A549 (cell line): ENCODE measurements around the gene TJP2. TPM values are rescaled to one million over a fixed set of nuclear protein-coding genes. Genes with fewer than 3 reads are reported as not detected.
"Not testable (repeated sequence)": the region's sequence is repeated elsewhere in the genome, so short reads cannot be mapped to it uniquely, and the experiment has no call there.

Experiments used
- ATAC-seq, 2 experiments: fragments of 200-7000 bp in 1 of 2; fragments of >200 bp in 1 of 2; cut with Nextera tagmentation in 1 of 2; cut with Tn5 transposase in 1 of 2; 3 replicates each; pipeline versions ENCODE4 v1.8.0 to v1.9.1; 2018 to 2020; ENCODE audit warnings: mild to moderate bottlenecking in 1 of 2, moderate library complexity in 1 of 2
- CTCF ChIA-PET: fragments of 300-600 bp; sonication (Branson Sonifier 250); formaldehyde crosslinking; extraction: SDS; loops from one replicate; lab custom pipeline; 2021; ENCODE audit warnings: antibody characterized with exemption, inconsistent platforms; lab: Yijun Ruan, JAX
- POLR2A ChIA-PET: fragments of 350-600 bp; formaldehyde crosslinking; extraction: SDS; loops from one replicate; lab custom pipeline; 2021; ENCODE audit warnings: antibody characterized with exemption, inconsistent platforms; lab: Yijun Ruan, JAX
- DNase-seq, 2 experiments: peaks; one replicate each; pipeline versions ENCODE4 v3.0.0 to v3.0.0-alpha.2; 2011 to 2016; ENCODE audit warnings: low read depth in 1 of 2, low spot score in 1 of 2
- FAIRE-seq: peaks from 2 replicates; lab custom pipeline; 2011; peaks lifted over from hg19 to GRCh38; lab: Jason Lieb, UNC
- H3K27ac ChIP-seq, 2 experiments: fragments of >200 bp; sonication (Bioruptor Twin); formaldehyde crosslinking; 3 replicates each; pipeline ENCODE4 v1.5.1; 2016 to 2017
- H3K4me1 ChIP-seq: fragments of >200 bp; sonication (Bioruptor Twin); formaldehyde crosslinking; 3 replicates; pipeline ENCODE4 v1.6.1; 2016
- H3K4me2 ChIP-seq: fragments of >200 bp; sonication (Bioruptor Twin); formaldehyde crosslinking; 3 replicates; pipeline ENCODE4 v1.6.1; 2016
- H3K4me3 ChIP-seq: fragments of >200 bp; sonication (Bioruptor Twin); formaldehyde crosslinking; 3 replicates; pipeline ENCODE4 v1.5.1; 2016
- H3K9me3 ChIP-seq: fragments of >200 bp; sonication (Bioruptor Twin); formaldehyde crosslinking; 3 replicates; pipeline ENCODE4 v1.6.1; 2016
- CEBPB ChIP-seq, 2 experiments: fragments of >200 bp in 1 of 2; sonication (Bioruptor Twin) in 1 of 2; formaldehyde crosslinking in 1 of 2; IDR thresholded peaks; 2 replicates each; pipeline ENCODE4 v1.6.1; 2012 to 2016
- FOSL2 ChIP-seq, 2 experiments: fragments of 450-650 bp in 1 of 2; fragments of >200 bp in 1 of 2; sonication (Bioruptor Twin) in 1 of 2; formaldehyde crosslinking; IDR thresholded peaks; 2 replicates each; pipeline versions ENCODE4 v1.5.0 to v1.6.1; 2016 to 2020; ENCODE audit warnings: mild to moderate bottlenecking in 1 of 2, moderate library complexity in 1 of 2
- KDM5A ChIP-seq: fragments of 200-600 bp; sonication (generic); IDR thresholded peaks from 2 replicates; pipeline ENCODE4 v1.6.1; 2016; ENCODE audit warnings: antibody characterized with exemption, mild to moderate bottlenecking
- MAX ChIP-seq: IDR thresholded peaks from 2 replicates; pipeline ENCODE4 v1.6.1; 2012
- PHF8 ChIP-seq: fragments of 200-600 bp; sonication (generic); IDR thresholded peaks from 2 replicates; pipeline ENCODE4 v1.6.1; 2016; ENCODE audit warnings: low read depth, mild to moderate bottlenecking, antibody characterized with exemption, moderate library complexity, borderline replicate concordance
- POLR2AphosphoS2 ChIP-seq: conservative IDR thresholded peaks from 2 replicates; pipeline ENCODE4 v1.6.1; 2012; ENCODE audit warnings: low read length, improper control_type of control experiment, inconsistent platforms
- RAD21 ChIP-seq, 2 experiments: fragments of >200 bp in 1 of 2; sonication (Bioruptor Twin) in 1 of 2; formaldehyde crosslinking in 1 of 2; IDR thresholded peaks in 1 of 2; conservative IDR thresholded peaks in 1 of 2; 2 replicates in 1 of 2; 3 replicates in 1 of 2; pipeline ENCODE4 v1.6.1; 2012 to 2018; ENCODE audit warnings: inconsistent platforms in 1 of 2
- RNF2 ChIP-seq: fragments of 200-600 bp; sonication (generic); IDR thresholded peaks from 2 replicates; pipeline ENCODE4 v1.6.1; 2016; ENCODE audit warnings: low read depth, mild to moderate bottlenecking, antibody characterized with exemption, moderate library complexity, borderline replicate concordance
- WGBS: methylation state at CpG from one replicate; pipeline ENCODE4 v1.1.6; 2017; ENCODE audit errors: missing lambda C conversion rate; 5-methylcytosine and 5-hydroxymethylcytosine counted together
- polyA plus RNA-seq, 4 experiments: library from polyadenylated mRNA; depleted of rRNA in 3 of 4; stranded (reverse); fragments of >200 nt; fragmentation: RNase III in 1 of 4; extraction: RNeasy Plus Mini Kit Qiagen cat#74134 plus additional on column Dnase treatment in 1 of 4; gene quantifications; 2 replicates in 3 of 4; 3 replicates in 1 of 4; pipeline ENCODE4 v1.2.3, GENCODE V29; 2011 to 2017
- TF ChIP-seq, protein P1 (sequence below): IDR thresholded peaks from 2 replicates; pipeline ENCODE4 v1.6.1; 2012
- TF ChIP-seq, protein P2 (sequence below): fragments of >200 bp; sonication (Bioruptor Twin); formaldehyde crosslinking; IDR thresholded peaks from 3 replicates; pipeline ENCODE4 v1.5.1; 2016
- TF ChIP-seq, protein P3 (sequence below): fragments of 250-450 bp; sonication (Bioruptor Pico); IDR thresholded peaks from 2 replicates; pipeline ENCODE4 v1.5.0; 2021; ENCODE audit warnings: mild to moderate bottlenecking, moderate library complexity, borderline replicate concordance
- TF ChIP-seq, protein P4 (sequence below): fragments of 250-450 bp; sonication (Bioruptor Pico); IDR thresholded peaks from 2 replicates; pipeline ENCODE4 v1.5.0; 2020; ENCODE audit warnings: low read depth, mild to moderate bottlenecking, moderate library complexity

The TJP2 gene
- polyA plus RNA-seq, 2 of the 4 experiments (the other 2 are of a cell fraction) = 1.7 to 3.6 TPM

DNA sequence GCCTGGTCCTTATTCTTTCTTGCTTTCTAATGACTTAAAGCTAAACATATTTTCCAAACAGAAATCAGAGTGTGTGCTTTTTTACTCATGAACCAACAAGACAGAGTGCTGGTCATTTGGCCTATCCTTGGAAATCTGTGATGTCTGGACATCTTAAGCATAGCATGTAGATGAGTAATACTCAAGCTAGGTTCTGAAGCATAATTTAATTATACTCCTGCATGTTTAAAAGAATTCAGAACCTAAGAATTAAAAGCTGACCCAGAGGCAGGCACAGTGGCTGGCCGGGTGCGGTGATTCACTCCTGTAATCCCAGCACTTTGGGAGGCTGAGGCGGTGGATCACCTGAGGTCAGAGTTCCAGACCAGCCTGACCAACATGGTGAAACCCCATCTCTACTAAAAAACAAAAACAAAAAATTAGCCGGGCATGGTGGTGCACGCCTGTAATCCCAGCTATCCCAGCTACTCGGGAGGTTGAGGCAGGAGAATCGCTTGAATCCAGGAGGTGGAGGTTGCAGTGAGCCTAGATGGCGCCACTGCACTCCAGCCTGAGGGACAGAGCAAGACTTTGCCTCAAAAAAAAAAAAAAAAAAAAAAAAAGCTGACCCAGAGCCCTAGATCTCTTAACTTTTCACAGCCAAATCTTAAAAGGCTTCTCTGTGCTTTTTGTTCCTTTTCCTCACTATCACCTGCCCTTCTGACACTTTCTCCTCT is 16.2 kb upstream of the TJP2 start:
- FAIRE-seq = no peak
- peak in 1 of 2 experiments; percentile 33; a peak in 2 of 6 replicates for ATAC-seq
- Histone ChIP-seq H3K9me3 (no peaks in the 10 kb centered on the region), H3K4me2 (no peak overlapping the region), H3K27ac (no peak overlapping the region), H3K4me3 (no peak overlapping the region), H3K4me1 (no peaks in the 10 kb centered on the region)
- no peak for TF ChIP-seq FOSL2 (IDR thresholded peaks at IDR 0.05)
- TF ChIP-seq FOSL2 (CRISPR knock-in tag; IDR thresholded peaks at IDR 0.05) = no peak
- no peak for TF ChIP-seq KDM5A
- TF ChIP-seq RAD21 (conservative IDR thresholded peaks at IDR 0.05 in 1 of 2, IDR thresholded peaks at IDR 0.05 in 1 of 2) = 0 out of 5 replicates have a peak, but pooled peaks of 1 of the 2 experiments have one; percentile 16
- TF ChIP-seq, protein P1, sequence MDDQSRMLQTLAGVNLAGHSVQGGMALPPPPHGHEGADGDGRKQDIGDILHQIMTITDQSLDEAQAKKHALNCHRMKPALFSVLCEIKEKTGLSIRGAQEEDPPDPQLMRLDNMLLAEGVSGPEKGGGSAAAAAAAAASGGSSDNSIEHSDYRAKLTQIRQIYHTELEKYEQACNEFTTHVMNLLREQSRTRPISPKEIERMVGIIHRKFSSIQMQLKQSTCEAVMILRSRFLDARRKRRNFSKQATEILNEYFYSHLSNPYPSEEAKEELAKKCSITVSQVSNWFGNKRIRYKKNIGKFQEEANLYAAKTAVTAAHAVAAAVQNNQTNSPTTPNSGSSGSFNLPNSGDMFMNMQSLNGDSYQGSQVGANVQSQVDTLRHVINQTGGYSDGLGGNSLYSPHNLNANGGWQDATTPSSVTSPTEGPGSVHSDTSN = no peak
- TF ChIP-seq, protein P2, sequence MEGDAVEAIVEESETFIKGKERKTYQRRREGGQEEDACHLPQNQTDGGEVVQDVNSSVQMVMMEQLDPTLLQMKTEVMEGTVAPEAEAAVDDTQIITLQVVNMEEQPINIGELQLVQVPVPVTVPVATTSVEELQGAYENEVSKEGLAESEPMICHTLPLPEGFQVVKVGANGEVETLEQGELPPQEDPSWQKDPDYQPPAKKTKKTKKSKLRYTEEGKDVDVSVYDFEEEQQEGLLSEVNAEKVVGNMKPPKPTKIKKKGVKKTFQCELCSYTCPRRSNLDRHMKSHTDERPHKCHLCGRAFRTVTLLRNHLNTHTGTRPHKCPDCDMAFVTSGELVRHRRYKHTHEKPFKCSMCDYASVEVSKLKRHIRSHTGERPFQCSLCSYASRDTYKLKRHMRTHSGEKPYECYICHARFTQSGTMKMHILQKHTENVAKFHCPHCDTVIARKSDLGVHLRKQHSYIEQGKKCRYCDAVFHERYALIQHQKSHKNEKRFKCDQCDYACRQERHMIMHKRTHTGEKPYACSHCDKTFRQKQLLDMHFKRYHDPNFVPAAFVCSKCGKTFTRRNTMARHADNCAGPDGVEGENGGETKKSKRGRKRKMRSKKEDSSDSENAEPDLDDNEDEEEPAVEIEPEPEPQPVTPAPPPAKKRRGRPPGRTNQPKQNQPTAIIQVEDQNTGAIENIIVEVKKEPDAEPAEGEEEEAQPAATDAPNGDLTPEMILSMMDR = peak; percentile 32; the same call in 2 of the 3 replicates
- TF ChIP-seq PHF8 = no peak
- no peak for DNase-seq
- 69% methylated on average over 8 of the region's 8 CpGs for WGBS
- ChIA-PET CTCF (interaction anchor here (0.6 to 3.5 kb wide), 12 partner anchors 8 to 1139 kb away, joined by 3 to 21 read pairs (median 4); no protein-coding TSS in a partner anchor), POLR2A (interaction anchor here (0.8 kb wide), 1 partner anchor 122 kb away, joined by 3 read pairs; no protein-coding TSS in a partner anchor)

GRCh38 chr9:69158471-69158870 is 15.6 kb upstream of the TJP2 start:
- POLR2A ChIA-PET = no interaction called here
- DNase-seq = no peak

DNA sequence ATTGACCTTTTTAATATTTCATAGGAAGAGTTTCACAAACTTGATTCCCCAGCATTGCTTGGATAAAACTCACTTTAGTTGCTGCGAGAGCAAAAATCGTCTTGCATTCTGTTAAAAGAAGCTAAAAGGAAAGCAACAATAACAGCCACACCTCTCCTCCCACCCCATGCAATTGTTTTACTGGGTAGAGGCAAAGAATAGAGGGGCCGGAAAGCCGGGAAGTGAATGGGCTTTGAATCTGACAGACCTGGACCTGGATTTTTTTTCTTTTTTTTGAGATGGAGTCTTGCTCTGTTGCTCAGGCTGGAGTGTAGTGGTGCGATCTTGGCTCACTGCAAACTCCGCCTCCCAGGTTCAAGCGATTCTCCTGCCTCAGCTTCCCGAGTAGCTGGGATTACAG is 9.5 kb upstream of the TJP2 start:
- H3K4me3 ChIP-seq, FAIRE-seq, H3K27ac ChIP-seq, H3K4me1 ChIP-seq, H3K4me2 ChIP-seq, H3K9me3 ChIP-seq, POLR2A ChIA-PET, ATAC-seq, DNase-seq: not testable (repeated sequence)
- CTCF ChIA-PET = interaction anchor here (0.8 to 2.4 kb wide), 5 partner anchors 10 to 130 kb away, joined by 3 to 8 read pairs (median 3); no protein-coding TSS in a partner anchor
- 88% methylated on average over 8 of the region's 8 CpGs for WGBS

More at GRCh38 chr9:69158471-69158870, 15.6 kb upstream of the TJP2 start:
- TF ChIP-seq POLR2AphosphoS2 (no peak), CEBPB (IDR thresholded peaks at IDR 0.05) (no peak), MAX (no peak), RNF2 (no peak), KDM5A (no peak)
- TF ChIP-seq, protein P3, sequence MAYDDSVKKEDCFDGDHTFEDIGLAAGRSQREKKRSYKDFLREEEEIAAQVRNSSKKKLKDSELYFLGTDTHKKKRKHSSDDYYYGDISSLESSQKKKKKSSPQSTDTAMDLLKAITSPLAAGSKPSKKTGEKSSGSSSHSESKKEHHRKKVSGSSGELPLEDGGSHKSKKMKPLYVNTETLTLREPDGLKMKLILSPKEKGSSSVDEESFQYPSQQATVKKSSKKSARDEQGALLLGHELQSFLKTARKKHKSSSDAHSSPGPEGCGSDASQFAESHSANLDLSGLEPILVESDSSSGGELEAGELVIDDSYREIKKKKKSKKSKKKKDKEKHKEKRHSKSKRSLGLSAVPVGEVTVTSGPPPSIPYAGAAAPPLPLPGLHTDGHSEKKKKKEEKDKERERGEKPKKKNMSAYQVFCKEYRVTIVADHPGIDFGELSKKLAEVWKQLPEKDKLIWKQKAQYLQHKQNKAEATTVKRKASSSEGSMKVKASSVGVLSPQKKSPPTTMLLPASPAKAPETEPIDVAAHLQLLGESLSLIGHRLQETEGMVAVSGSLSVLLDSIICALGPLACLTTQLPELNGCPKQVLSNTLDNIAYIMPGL (CRISPR knock-in tag) = no peak
- TF ChIP-seq, protein P4, sequence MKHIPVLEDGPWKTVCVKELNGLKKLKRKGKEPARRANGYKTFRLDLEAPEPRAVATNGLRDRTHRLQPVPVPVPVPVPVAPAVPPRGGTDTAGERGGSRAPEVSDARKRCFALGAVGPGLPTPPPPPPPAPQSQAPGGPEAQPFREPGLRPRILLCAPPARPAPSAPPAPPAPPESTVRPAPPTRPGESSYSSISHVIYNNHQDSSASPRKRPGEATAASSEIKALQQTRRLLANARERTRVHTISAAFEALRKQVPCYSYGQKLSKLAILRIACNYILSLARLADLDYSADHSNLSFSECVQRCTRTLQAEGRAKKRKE (CRISPR knock-in tag) = no peak
- Histone ChIP-seq H3K4me3 (no peak overlapping the region), H3K9me3 (no peaks in the 10 kb centered on the region), H3K4me2 (no peak overlapping the region), H3K4me1 (no peaks in the 10 kb centered on the region), H3K27ac (no peak overlapping the region)
- CTCF ChIA-PET = interaction anchor here (1.1 to 3.5 kb wide), 9 partner anchors 9 to 104 kb away, joined by 3 to 21 read pairs (median 6); no protein-coding TSS in a partner anchor
- ATAC-seq = no peak
- FAIRE-seq = no peak
- 70% methylated on average over 3 of the region's 3 CpGs for WGBS
